Measurements from ENCODE around the gene HDAC3.

GRCh38 chr5:141683596-141684141, 47.0 kb upstream of the HDAC3 start:
- no peak for TF ChIP-seq POLR2A (IDR thresholded peaks at IDR 0.05; ENCODE audit: low read depth, low read length)
- TF ChIP-seq POLR2AphosphoS5 (IDR thresholded peaks at IDR 0.05; ENCODE audit: low read depth, low read length) = no peak
